Suprapubic skin (tissue), 4 donors: ENCODE results near the gene HPSE2. TPM values are rescaled to one million over a fixed set of nuclear protein-coding genes. Genes with fewer than 3 reads are reported as not detected.

Source experiments
- DNase-seq, 2 donors: peaks; one replicate each; pipeline ENCODE4 v3.0.0-alpha.2; 2019; ENCODE audit warnings: low spot score in 2 of 2
- H3K27ac ChIP-seq: fragments of 200-600 bp; sonication (generic); one replicate; pipeline ENCODE4 v1.5.1; 2019
- H3K27me3 ChIP-seq: fragments of 200-600 bp; sonication (generic); one replicate; pipeline ENCODE4 v1.5.1; 2019
- H3K36me3 ChIP-seq: fragments of 200-600 bp; sonication (generic); one replicate; pipeline ENCODE4 v1.5.1; 2019
- H3K4me1 ChIP-seq: fragments of 200-600 bp; sonication (generic); one replicate; pipeline ENCODE4 v1.5.1; 2019
- H3K4me3 ChIP-seq: fragments of 200-600 bp; sonication (generic); one replicate; pipeline ENCODE4 v1.5.1; 2019; ENCODE audit warnings: mild to moderate bottlenecking
- H3K9me3 ChIP-seq: fragments of 200-600 bp; sonication (generic); one replicate; pipeline ENCODE4 v1.5.1; 2019
- EP300 ChIP-seq: sonication (generic); formaldehyde crosslinking; IDR thresholded peaks from one replicate; pipeline ENCODE4 v1.6.1; 2017; ENCODE audit warnings: antibody characterized with exemption
- POLR2A ChIP-seq, 2 donors: fragments of 450-650 bp; IDR thresholded peaks; one replicate each; pipeline ENCODE4 v1.6.1; 2017; ENCODE audit warnings: antibody characterized with exemption in 2 of 2, mild to moderate bottlenecking in 2 of 2, moderate library complexity in 2 of 2
- POLR2AphosphoS5 ChIP-seq, 3 donors: sonication (generic); formaldehyde crosslinking; IDR thresholded peaks; one replicate each; pipeline ENCODE4 v1.6.1; 2017; ENCODE audit warnings: antibody characterized with exemption in 3 of 3
- WGBS: methylation state at CpG from one replicate; pipeline ENCODE4 v1.1.5; 2018; 5-methylcytosine and 5-hydroxymethylcytosine counted together
- total RNA-seq, 4 donors: library from RNA; depleted of rRNA; stranded (reverse); fragments of >200 nt; gene quantifications; one replicate each; pipeline ENCODE4 v1.1.0, GENCODE V29; 2016
- TF ChIP-seq, protein P1 (sequence below), 2 donors: fragments of 200-600 bp in 1 of 2; fragments of 450-650 bp in 1 of 2; sonication (generic) in 1 of 2; IDR thresholded peaks; one replicate each; pipeline ENCODE4 v1.5.1; 2016 to 2019; ENCODE audit warnings: antibody characterized with exemption in 2 of 2, mild to moderate bottlenecking in 1 of 2, moderate library complexity in 1 of 2

The HPSE2 gene
- total RNA-seq, 4 donors from 2014 or later = 0.95 to 1.3 (median 0.99) TPM

DNA sequence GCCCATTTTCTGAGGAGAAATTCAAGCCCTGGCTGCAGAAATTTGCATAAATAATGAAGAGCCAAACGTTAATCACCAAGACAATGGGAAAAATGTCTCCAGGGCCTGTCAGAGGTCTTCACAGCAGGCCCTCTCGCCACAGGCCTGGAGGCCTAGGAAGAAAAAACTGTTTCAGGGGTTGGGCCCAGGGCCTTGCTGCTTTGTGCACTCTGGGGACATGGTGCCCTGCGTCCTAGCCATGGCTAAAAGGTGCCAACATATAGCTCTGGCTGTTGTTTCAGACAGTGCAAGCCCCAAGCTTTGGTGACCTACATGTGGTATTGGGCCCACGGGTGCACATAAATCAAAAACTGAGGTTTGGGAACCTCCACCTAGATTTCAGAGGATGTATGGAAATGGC is 796.9 kb downstream of the HPSE2 start:
- TF ChIP-seq POLR2A (IDR thresholded peaks at IDR 0.05) (no peak), POLR2AphosphoS5 (IDR thresholded peaks at IDR 0.05) (no peak), EP300 (no peak)
- TF ChIP-seq, protein P1, sequence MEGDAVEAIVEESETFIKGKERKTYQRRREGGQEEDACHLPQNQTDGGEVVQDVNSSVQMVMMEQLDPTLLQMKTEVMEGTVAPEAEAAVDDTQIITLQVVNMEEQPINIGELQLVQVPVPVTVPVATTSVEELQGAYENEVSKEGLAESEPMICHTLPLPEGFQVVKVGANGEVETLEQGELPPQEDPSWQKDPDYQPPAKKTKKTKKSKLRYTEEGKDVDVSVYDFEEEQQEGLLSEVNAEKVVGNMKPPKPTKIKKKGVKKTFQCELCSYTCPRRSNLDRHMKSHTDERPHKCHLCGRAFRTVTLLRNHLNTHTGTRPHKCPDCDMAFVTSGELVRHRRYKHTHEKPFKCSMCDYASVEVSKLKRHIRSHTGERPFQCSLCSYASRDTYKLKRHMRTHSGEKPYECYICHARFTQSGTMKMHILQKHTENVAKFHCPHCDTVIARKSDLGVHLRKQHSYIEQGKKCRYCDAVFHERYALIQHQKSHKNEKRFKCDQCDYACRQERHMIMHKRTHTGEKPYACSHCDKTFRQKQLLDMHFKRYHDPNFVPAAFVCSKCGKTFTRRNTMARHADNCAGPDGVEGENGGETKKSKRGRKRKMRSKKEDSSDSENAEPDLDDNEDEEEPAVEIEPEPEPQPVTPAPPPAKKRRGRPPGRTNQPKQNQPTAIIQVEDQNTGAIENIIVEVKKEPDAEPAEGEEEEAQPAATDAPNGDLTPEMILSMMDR (IDR thresholded peaks at IDR 0.05) = no peak
- Histone ChIP-seq H3K9me3 (no peaks in the 10 kb centered on the region), H3K27me3 (no peaks in the 10 kb centered on the region), H3K27ac (no peak overlapping the region), H3K4me3 (no peak overlapping the region), H3K4me1 (no peaks in the 10 kb centered on the region), H3K36me3 (peaks cover 66% of the 10 kb centered on the region)
- DNase-seq = no peak
- WGBS = 88% methylated on average over 4 of the region's 4 CpGs

DNA sequence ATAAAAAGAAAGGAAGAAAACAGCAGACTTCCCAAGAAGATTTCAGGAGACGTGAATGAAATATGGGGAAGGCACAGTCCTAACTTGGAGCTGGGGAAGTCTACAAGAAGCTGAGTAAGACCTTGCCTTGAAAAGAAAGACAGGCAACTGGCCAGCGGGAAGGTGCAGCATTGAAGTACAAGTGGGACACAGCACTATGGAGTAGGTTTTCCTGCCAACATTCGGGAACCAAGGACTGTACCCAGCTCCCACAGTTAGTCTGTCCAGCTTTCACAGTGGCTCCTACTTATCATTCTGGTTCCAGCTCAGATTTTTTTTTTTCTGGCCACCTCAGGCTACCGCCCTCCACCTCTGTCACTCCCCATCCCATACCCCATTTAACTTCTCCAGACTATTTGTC is 798.9 kb downstream of the HPSE2 start:
- Histone ChIP-seq H3K4me3 (no peak overlapping the region), H3K27me3 (no peaks in the 10 kb centered on the region), H3K9me3 (no peaks in the 10 kb centered on the region), H3K27ac (no peak overlapping the region), H3K36me3 (peaks cover 71% of the 10 kb centered on the region), H3K4me1 (no peaks in the 10 kb centered on the region)
- WGBS = 94% methylated on average over 4 of the region's 4 CpGs
- TF ChIP-seq POLR2AphosphoS5 (IDR thresholded peaks at IDR 0.05) (no peak), POLR2A (IDR thresholded peaks at IDR 0.05) (no peak), EP300 (no peak)
- TF ChIP-seq, protein P1 (IDR thresholded peaks at IDR 0.05) = no peak
- no peak for DNase-seq

DNA sequence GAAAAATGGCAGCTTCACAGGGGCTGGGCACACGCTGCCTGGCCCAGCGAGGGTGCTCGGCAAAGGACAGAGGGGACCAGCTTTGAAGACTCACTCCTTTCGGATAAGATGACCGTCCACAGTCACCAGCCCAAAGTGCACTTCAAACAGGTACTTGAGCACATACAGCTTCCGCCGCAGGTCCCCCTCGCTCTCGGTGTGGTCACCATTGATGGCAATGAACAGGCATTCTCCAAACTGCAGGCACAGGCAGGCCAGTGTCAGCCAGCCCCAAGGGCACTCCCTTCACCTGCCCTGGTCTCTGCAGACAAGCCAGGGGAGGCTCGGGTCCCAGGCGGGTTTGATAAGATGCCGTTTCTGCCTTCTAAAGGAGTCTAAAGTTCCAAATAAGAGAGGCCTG is 800.5 kb downstream of the HPSE2 start:
- TF ChIP-seq, protein P1 (IDR thresholded peaks at IDR 0.05) = no peak
- TF ChIP-seq POLR2AphosphoS5 (IDR thresholded peaks at IDR 0.05) (no peak), EP300 (no peak), POLR2A (IDR thresholded peaks at IDR 0.05) (no peak)
- DNase-seq = no peak
- no peak overlapping the region for H3K27ac ChIP-seq
- H3K4me1 ChIP-seq = no peaks in the 10 kb centered on the region
- H3K36me3 ChIP-seq = peaks cover 86% of the 10 kb centered on the region
- no peaks in the 10 kb centered on the region for H3K27me3 ChIP-seq
- H3K4me3 ChIP-seq = no peak overlapping the region
- WGBS = 89% methylated on average over 12 of the region's 12 CpGs
- no peaks in the 10 kb centered on the region for H3K9me3 ChIP-seq

DNA sequence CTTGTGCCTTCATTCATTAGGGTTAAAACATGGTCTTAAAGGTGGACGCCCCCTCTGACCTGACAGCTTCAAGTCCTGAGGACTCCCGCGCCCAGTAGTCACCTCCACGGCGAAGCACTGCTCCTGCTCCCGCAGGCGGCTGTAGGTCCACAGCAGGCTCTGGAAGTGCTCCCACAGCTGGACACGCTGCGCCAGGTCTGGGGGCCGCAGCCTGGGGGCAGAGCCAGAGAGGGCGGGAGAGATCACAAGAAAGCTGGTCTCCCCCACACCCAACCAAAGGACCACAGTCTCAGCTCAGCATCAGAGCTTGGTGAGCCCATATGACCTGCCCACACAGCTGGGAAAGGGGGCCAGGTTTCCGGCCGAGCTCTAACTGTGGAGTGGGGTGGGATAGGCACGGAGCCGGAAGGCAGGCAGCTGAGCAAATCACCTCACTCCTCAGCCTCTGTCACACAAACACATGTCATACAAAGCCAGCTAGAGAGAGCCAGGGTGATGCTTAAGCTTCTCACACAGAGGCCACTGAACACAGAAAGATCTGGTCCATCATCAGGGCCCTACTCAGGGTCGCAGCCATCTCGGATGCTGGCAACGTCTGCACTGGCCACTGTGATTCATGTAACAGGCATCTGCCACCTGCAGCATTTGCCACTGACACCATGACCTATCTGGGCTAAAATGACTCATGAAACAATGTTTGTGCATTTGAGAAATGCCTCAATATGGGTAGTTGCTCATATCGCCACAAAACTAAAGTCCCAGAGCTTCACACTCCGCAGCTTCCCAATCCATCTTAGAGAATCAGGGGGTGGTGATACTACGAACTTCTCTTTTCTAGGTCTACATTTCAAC is 801.5 kb downstream of the HPSE2 start:
- TF ChIP-seq POLR2AphosphoS5 (IDR thresholded peaks at IDR 0.05) (no peak), POLR2A (IDR thresholded peaks at IDR 0.05) (no peak), EP300 (no peak)
- TF ChIP-seq, protein P1 (IDR thresholded peaks at IDR 0.05) = no peak
- no peak overlapping the region for H3K4me3 ChIP-seq
- no peak overlapping the region for H3K27ac ChIP-seq
- H3K9me3 ChIP-seq = no peaks in the 10 kb centered on the region
- 99% methylated on average over 17 of the region's 21 CpGs for WGBS
- H3K4me1 ChIP-seq = no peaks in the 10 kb centered on the region
- DNase-seq = no peak
- no peaks in the 10 kb centered on the region for H3K27me3 ChIP-seq
- peaks cover 89% of the 10 kb centered on the region for H3K36me3 ChIP-seq

DNA sequence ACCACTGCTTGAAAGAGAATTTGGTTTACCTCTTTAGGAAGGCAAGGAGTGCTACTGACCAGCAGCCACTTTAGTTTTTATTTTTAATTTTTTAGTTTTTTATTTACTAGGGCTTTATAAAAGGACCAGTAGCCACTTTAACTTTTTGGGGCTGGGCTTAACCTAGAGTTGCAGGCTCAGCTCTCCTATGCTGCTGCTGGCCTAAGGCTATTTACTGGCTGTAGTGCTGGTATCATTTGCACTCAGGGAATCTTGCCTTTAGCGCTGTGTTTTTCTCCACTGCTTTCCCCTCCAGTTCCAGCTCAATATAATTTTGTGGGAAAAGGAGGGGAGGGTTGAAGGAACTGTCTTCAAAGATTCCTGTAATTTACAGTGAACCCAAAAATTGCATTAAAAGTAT is 802.3 kb downstream of the HPSE2 start:
- TF ChIP-seq POLR2AphosphoS5 (IDR thresholded peaks at IDR 0.05) = no peak
- TF ChIP-seq, protein P1 (IDR thresholded peaks at IDR 0.05) = no peak
- TF ChIP-seq POLR2A (IDR thresholded peaks at IDR 0.05) = no peak
- no peak for TF ChIP-seq EP300
- Histone ChIP-seq H3K27ac (no peak overlapping the region), H3K4me1 (no peaks in the 10 kb centered on the region), H3K36me3 (peaks cover 90% of the 10 kb centered on the region), H3K9me3 (no peaks in the 10 kb centered on the region), H3K27me3 (no peaks in the 10 kb centered on the region), H3K4me3 (no peak overlapping the region)
- no peak for DNase-seq
- WGBS = 100% methylated on average over 1 of the region's 1 CpG
